H1 (cell line): ENCODE measurements around the gene ZNF182. TPM values are rescaled to one million over a fixed set of nuclear protein-coding genes. Genes with fewer than 3 reads are reported as not detected.

ENCODE experiments used
- CTCF ChIA-PET: fragments of 300-600 bp; sonication (Branson Sonifier 250); formaldehyde crosslinking; loops from one replicate; lab custom pipeline; 2021; ENCODE audit not compliant: partially characterized antibody; lab: Charles Lee
- POLR2A ChIA-PET: fragments of 300-600 bp; sonication (Branson Sonifier 250); formaldehyde crosslinking; loops from one replicate; lab custom pipeline; 2021; ENCODE audit warnings: inconsistent platforms; ENCODE audit not compliant: partially characterized antibody; lab: Charles Lee
- DNase-seq, 2 experiments: peaks; one replicate each; pipeline versions ENCODE4 v3.0.0 to v3.0.0-alpha.2; 2010 to 2022; ENCODE audit warnings: low spot score in 2 of 2, low read depth in 1 of 2, mixed read lengths in 1 of 2
- FAIRE-seq: peaks from 2 replicates; lab custom pipeline; 2011; peaks lifted over from hg19 to GRCh38; lab: Jason Lieb, UNC
- H2AFZ ChIP-seq: 2 replicates; pipeline ENCODE4 v1.8.1; 2012; ENCODE audit warnings: low read length, inconsistent platforms
- H2AK5ac ChIP-seq: 2 replicates; pipeline ENCODE4 v1.6.1; 2013; ENCODE audit warnings: low read depth, low read length
- H2BK120ac ChIP-seq: replicated peaks from 2 replicates; pipeline ENCODE3; 2013; ENCODE audit warnings: low read depth, low read length, inconsistent platforms
- H2BK12ac ChIP-seq: 2 replicates; pipeline ENCODE4 v1.6.1; 2013; ENCODE audit warnings: low read depth, low read length
- H2BK15ac ChIP-seq: 2 replicates; pipeline ENCODE4 v1.6.1; 2013; ENCODE audit warnings: low read length
- H2BK20ac ChIP-seq: 2 replicates; pipeline ENCODE4 v1.6.1; 2013; ENCODE audit warnings: low read length
- H2BK5ac ChIP-seq: 2 replicates; pipeline ENCODE4 v1.6.1; 2013; ENCODE audit warnings: low read depth, low read length
- H3K14ac ChIP-seq: 2 replicates; pipeline ENCODE4 v1.6.1; 2013; ENCODE audit warnings: inconsistent platforms; ENCODE audit not compliant: insufficient read length
- H3K18ac ChIP-seq: 2 replicates; pipeline ENCODE4 v1.6.1; 2013; ENCODE audit warnings: low read length; ENCODE audit errors: extremely low read depth
- H3K23ac ChIP-seq: 2 replicates; pipeline ENCODE4 v1.6.1; 2013; ENCODE audit warnings: inconsistent platforms; ENCODE audit not compliant: insufficient read length
- H3K23me2 ChIP-seq: 2 replicates; pipeline ENCODE4 v1.6.1; 2013; ENCODE audit warnings: low read depth, low read length
- H3K27ac ChIP-seq: 2 replicates; pipeline ENCODE4 v1.6.1; 2011; ENCODE audit warnings: low read depth, low read length, inconsistent platforms
- H3K27me3 ChIP-seq, 4 experiments: replicated peaks in 1 of 4; 1 replicate in 1 of 4; 2 replicates in 3 of 4; pipeline versions ENCODE4 v1.6.1 to v1.8.1; 2011 to 2013; ENCODE audit warnings: low read length in 3 of 4, mild to moderate bottlenecking in 3 of 4, inconsistent platforms in 2 of 4, mixed read lengths in 2 of 4, moderate library complexity in 1 of 4; ENCODE audit not compliant: control insufficient read depth in 3 of 4, insufficient read depth in 3 of 4; ENCODE audit errors: extremely low read depth in 1 of 4
- H3K36me3 ChIP-seq, 4 experiments: 2 replicates each; pipeline versions ENCODE4 v1.6.1 to v1.8.1; 2011 to 2013; ENCODE audit warnings: mild to moderate bottlenecking in 4 of 4, low read length in 3 of 4, moderate library complexity in 2 of 4, control low read depth in 1 of 4, inconsistent platforms in 1 of 4; ENCODE audit not compliant: insufficient read depth in 4 of 4, control insufficient read depth in 2 of 4
- H3K4ac ChIP-seq: replicated peaks from 2 replicates; pipeline ENCODE3; 2013; ENCODE audit warnings: low read length, low read depth, mixed read lengths, inconsistent platforms; ENCODE audit not compliant: insufficient read length
- H3K4me1 ChIP-seq, 4 experiments: replicated peaks in 1 of 4; 1 replicate in 1 of 4; 2 replicates in 3 of 4; pipeline versions ENCODE4 v1.6.1 to v1.8.1; 2011 to 2013; ENCODE audit warnings: low read length in 3 of 4, inconsistent platforms in 2 of 4, mixed read lengths in 1 of 4; ENCODE audit not compliant: insufficient read depth in 4 of 4, control insufficient read depth in 3 of 4
- H3K4me2 ChIP-seq, 2 experiments: 2 replicates each; pipeline versions ENCODE4 v1.6.1 to v1.8.1; 2011 to 2013; ENCODE audit warnings: low read depth in 2 of 2, low read length in 2 of 2, control low read depth in 1 of 2, inconsistent platforms in 1 of 2, mild to moderate bottlenecking in 1 of 2; ENCODE audit not compliant: insufficient read depth in 1 of 2
- H3K4me3 ChIP-seq, 4 experiments: fragments of 200-600, 300-600 bp in 1 of 4; sonication (generic), shearing (Covaris generic), sonication (Bioruptor Twin) in 1 of 4; 2 replicates each; pipeline versions ENCODE4 v1.5.1 to v1.8.1; 2011 to 2016; ENCODE audit warnings: low read length in 4 of 4, low read depth in 3 of 4, control low read depth in 2 of 4, inconsistent platforms in 2 of 4, mild to moderate bottlenecking in 2 of 4, mixed read lengths in 1 of 4, moderate library complexity in 1 of 4; ENCODE audit not compliant: insufficient read depth in 2 of 4; ENCODE audit errors: extremely low read depth in 1 of 4
- H3K56ac ChIP-seq: replicated peaks from 2 replicates; pipeline ENCODE3; 2013; ENCODE audit warnings: low read depth, mild to moderate bottlenecking, mixed read lengths, low read length, inconsistent platforms; ENCODE audit not compliant: insufficient read length
- H3K79me1 ChIP-seq: 2 replicates; pipeline ENCODE4 v1.6.1; 2013; ENCODE audit warnings: low read depth, low read length, control low read depth
- H3K79me2 ChIP-seq, 2 experiments: 2 replicates each; pipeline versions ENCODE4 v1.6.1 to v1.8.1; 2012 to 2013; ENCODE audit warnings: low read length in 2 of 2, mild to moderate bottlenecking in 2 of 2, inconsistent platforms in 1 of 2; ENCODE audit not compliant: insufficient read depth in 2 of 2, control insufficient read depth in 1 of 2
- H3K9ac ChIP-seq, 4 experiments: replicated peaks in 1 of 4; 1 replicate in 1 of 4; 2 replicates in 3 of 4; pipeline versions ENCODE4 v1.6.1 to v1.8.1; 2011 to 2013; ENCODE audit warnings: low read depth in 3 of 4, low read length in 3 of 4, control low read depth in 2 of 4, mild to moderate bottlenecking in 2 of 4, moderate library complexity in 2 of 4, inconsistent platforms in 1 of 4; ENCODE audit errors: extremely low read depth in 1 of 4
- H3K9me3 ChIP-seq, 2 experiments: 2 replicates each; pipeline versions ENCODE4 v1.6.1 to v1.8.1; 2012 to 2013; ENCODE audit warnings: mild to moderate bottlenecking in 2 of 2, moderate library complexity in 2 of 2, control low read depth in 1 of 2, inconsistent platforms in 1 of 2, low read depth in 1 of 2, low read length in 1 of 2, mixed read lengths in 1 of 2; ENCODE audit not compliant: insufficient read depth in 2 of 2
- H4K20me1 ChIP-seq, 2 experiments: replicated peaks in 1 of 2; 2 replicates each; pipeline versions ENCODE3 to v1.8.1; 2011 to 2013; ENCODE audit warnings: inconsistent platforms in 2 of 2, low read length in 2 of 2, mild to moderate bottlenecking in 1 of 2; ENCODE audit not compliant: insufficient read depth in 2 of 2, control insufficient read depth in 1 of 2
- H4K5ac ChIP-seq: 2 replicates; pipeline ENCODE4 v1.6.1; 2013; ENCODE audit warnings: low read length, low read depth, mixed read lengths, inconsistent platforms; ENCODE audit not compliant: insufficient read length
- H4K8ac ChIP-seq: 2 replicates; pipeline ENCODE4 v1.8.0; 2013; ENCODE audit warnings: mild to moderate bottlenecking, moderate library complexity, low read length, inconsistent platforms; ENCODE audit not compliant: insufficient read depth; ENCODE audit errors: extremely low read depth
- H4K91ac ChIP-seq: replicated peaks from 2 replicates; pipeline ENCODE3; 2013; ENCODE audit warnings: low read length, mixed read lengths, inconsistent platforms; ENCODE audit not compliant: insufficient read length
- RFX5 ChIP-seq: IDR thresholded peaks from 2 replicates; pipeline ENCODE4 v1.6.1; 2011; ENCODE audit warnings: low read depth, low read length, improper control_type of control experiment, borderline replicate concordance
- TCF12 ChIP-seq: IDR thresholded peaks from 2 replicates; pipeline ENCODE4 v1.6.1; 2011; ENCODE audit warnings: low read depth, mild to moderate bottlenecking, low read length
- YY1 ChIP-seq: IDR thresholded peaks from 2 replicates; pipeline ENCODE4 v1.6.1; 2011; ENCODE audit warnings: low read depth, mild to moderate bottlenecking, low read length
- WGBS, 2 experiments: shearing (Covaris generic) in 1 of 2; methylation state at CpG; one replicate each; pipeline versions ENCODE4 v1.1.6 to v1.1.7; 2013 to 2015; ENCODE audit warnings: low lambda C conversion rate in 2 of 2, mixed read lengths in 2 of 2, inconsistent platforms in 1 of 2, low coverage in 1 of 2, missing lambda C conversion rate in 1 of 2; ENCODE audit not compliant: insufficient replicate concordance in 2 of 2, insufficient coverage in 1 of 2, insufficient read length in 1 of 2; ENCODE audit errors: extremely low coverage in 1 of 2, missing lambda C conversion rate in 1 of 2; 5-methylcytosine and 5-hydroxymethylcytosine counted together
- polyA plus RNA-seq, 7 experiments: library from polyadenylated mRNA; depleted of rRNA in 3 of 7; stranded (reverse) in 5 of 7; unstranded in 2 of 7; fragments of >200 nt in 5 of 7; fragments of 200-250 nt in 2 of 7; gene quantifications; 1 replicate in 5 of 7; 2 replicates in 1 of 7; 4 replicates in 1 of 7; pipeline versions ENCODE4 v1.2.1 to v1.2.3, GENCODE V29; 2011 to 2013; ENCODE audit warnings: missing spikeins in 2 of 7, mixed read lengths in 2 of 7
- total RNA-seq: library from RNA; stranded (reverse); fragmentation: NEBNext Ultra II Directional; extraction: Animal tissue kit (Norgen Biotek cat#: 25700); gene quantifications from 2 replicates; pipeline ENCODE4 v1.2.1, GENCODE V29; 2021
- TF ChIP-seq, protein P1 (sequence below): IDR thresholded peaks from 2 replicates; pipeline ENCODE4 v1.6.1; 2012; ENCODE audit warnings: low read length, inconsistent platforms

ZNF182 gene
- total and polyA plus RNA-seq, 2 of the 8 experiments (the other 6 are each of a cell fraction or from before 2014, with no cell fraction given): 1.3 to 8.2 TPM

- Histone ChIP-seq H4K8ac (no peak overlapping the region), H2AK5ac (no peak overlapping the region), H4K20me1 (no peaks in the 10 kb centered on the region), H3K36me3 (no peaks in the 10 kb centered on the region), H3K14ac (no peak overlapping the region), H3K27ac (no peak overlapping the region), H3K23ac (no peak overlapping the region), H3K9me3 (peaks cover 3 to 4% of the 10 kb centered on the region in 2 experiments; a peak in 2 of 4 replicates), H3K4me1 (no peaks in the 10 kb centered on the region), H2BK12ac (no peak overlapping the region), H4K91ac (no peak overlapping the region), H2BK5ac (no peak overlapping the region), H2BK20ac (no peak overlapping the region), H3K23me2 (no peaks in the 10 kb centered on the region), H3K18ac (no peak overlapping the region), H3K79me2 (no peaks in the 10 kb centered on the region), H2BK120ac (no peak overlapping the region), H3K56ac (no peak overlapping the region), H3K79me1 (no peaks in the 10 kb centered on the region), H3K4ac (no peak overlapping the region), H3K9ac (no peak overlapping the region), H4K5ac (no peak overlapping the region), H2AFZ (no peak overlapping the region), H2BK15ac (no peak overlapping the region), H3K4me2 (no peak overlapping the region), H3K27me3 (no peaks in the 10 kb centered on the region), H3K4me3 (no peak overlapping the region)
- ChIA-PET POLR2A (no interaction called here), CTCF (no interaction called here)
- 96% methylated on average over 12 of the region's 13 CpGs; no CpG with 5 or more reads in 1 of the 2 experiments for WGBS, 2 experiments
- FAIRE-seq (no peak), DNase-seq (no peak)
- no peak for TF ChIP-seq YY1
- TF ChIP-seq, protein P1, sequence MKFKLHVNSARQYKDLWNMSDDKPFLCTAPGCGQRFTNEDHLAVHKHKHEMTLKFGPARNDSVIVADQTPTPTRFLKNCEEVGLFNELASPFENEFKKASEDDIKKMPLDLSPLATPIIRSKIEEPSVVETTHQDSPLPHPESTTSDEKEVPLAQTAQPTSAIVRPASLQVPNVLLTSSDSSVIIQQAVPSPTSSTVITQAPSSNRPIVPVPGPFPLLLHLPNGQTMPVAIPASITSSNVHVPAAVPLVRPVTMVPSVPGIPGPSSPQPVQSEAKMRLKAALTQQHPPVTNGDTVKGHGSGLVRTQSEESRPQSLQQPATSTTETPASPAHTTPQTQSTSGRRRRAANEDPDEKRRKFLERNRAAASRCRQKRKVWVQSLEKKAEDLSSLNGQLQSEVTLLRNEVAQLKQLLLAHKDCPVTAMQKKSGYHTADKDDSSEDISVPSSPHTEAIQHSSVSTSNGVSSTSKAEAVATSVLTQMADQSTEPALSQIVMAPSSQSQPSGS: no peak
- no peak for TF ChIP-seq TCF12
- no peak for TF ChIP-seq RFX5
These were observed 47.8 kb downstream of the ZNF182 start for GRCh38 chrX:47956016-47956415.
